Neural crest cell (in vitro differentiated cells): ENCODE measurements around the gene PRXL2B. TPM values are rescaled to one million over a fixed set of nuclear protein-coding genes. Genes with fewer than 3 reads are reported as not detected.
A peak's percentile ranks its signal among the peaks of the same experiment; 100 is the strongest.
"Not testable (repeated sequence)": the region's sequence is repeated elsewhere in the genome, so short reads cannot be mapped to it uniquely, and the experiment has no call there.

Experiments used
- DNase-seq: peaks from one replicate; pipeline ENCODE4 v3.0.0; 2021; ENCODE audit warnings: low read depth, mixed read lengths, low spot score
- H3K27ac Mint-ChIP-seq: one replicate; pipeline ENCODE4 v1.8.0; 2021; ENCODE audit warnings: mild to moderate bottlenecking, mixed read lengths; ENCODE audit not compliant: unreplicated experiment
- H3K27me3 Mint-ChIP-seq: 2 replicates; pipeline ENCODE4 v1.8.0; 2021; ENCODE audit warnings: low read depth, mild to moderate bottlenecking, mixed read lengths
- H3K36me3 Mint-ChIP-seq: 2 replicates; pipeline ENCODE4 v1.8.0; 2021; ENCODE audit warnings: low read depth, mild to moderate bottlenecking, mixed read lengths
- H3K4me1 Mint-ChIP-seq: 2 replicates; pipeline ENCODE4 v1.8.0; 2021; ENCODE audit warnings: mixed read lengths
- H3K4me3 Mint-ChIP-seq: one replicate; pipeline ENCODE4 v1.8.0; 2021; ENCODE audit warnings: mild to moderate bottlenecking, mixed read lengths
- H3K9me3 Mint-ChIP-seq: 2 replicates; pipeline ENCODE4 v1.8.0; 2021; ENCODE audit warnings: mixed read lengths
- CTCF ChIP-seq: fragments of 200-600 bp; sonication (generic); conservative IDR thresholded peaks from 2 replicates; pipeline ENCODE4 v1.5.0; 2021; ENCODE audit warnings: antibody characterized with exemption, mild to moderate bottlenecking
- total RNA-seq: library from RNA; stranded (reverse); gene quantifications from 2 replicates; pipeline ENCODE4 v1.2.1, GENCODE V29; 2021

Gene PRXL2B
- total RNA-seq, 1 donor from 2014 or later: 51.3 TPM

GRCh38 chr1:2571348-2571747 lies 15.2 kb upstream of the PRXL2B start:
- no peak for TF ChIP-seq CTCF

GRCh38 chr1:2573250-2573920 lies 13.2 kb upstream of the PRXL2B start:
- H3K4me3 Mint-ChIP-seq: no peak overlapping the region
- H3K36me3 Mint-ChIP-seq: no peaks in the 10 kb centered on the region
- no peak overlapping the region for H3K27ac Mint-ChIP-seq
- H3K4me1 Mint-ChIP-seq: no peaks in the 10 kb centered on the region
- H3K9me3 Mint-ChIP-seq: no peaks in the 10 kb centered on the region
- no peak for TF ChIP-seq CTCF
- no peak for DNase-seq
- peaks cover 2% of the 10 kb centered on the region for H3K27me3 Mint-ChIP-seq

More at GRCh38 chr1:2571348-2571747, 15.2 kb upstream of the PRXL2B start:
- no peaks in the 10 kb centered on the region for H3K4me1 Mint-ChIP-seq
- no peaks in the 10 kb centered on the region for H3K36me3 Mint-ChIP-seq
- DNase-seq: no peak
- H3K27me3 Mint-ChIP-seq: peaks cover 2% of the 10 kb centered on the region
- no peak overlapping the region for H3K4me3 Mint-ChIP-seq
- H3K27ac Mint-ChIP-seq: no peak overlapping the region
- no peaks in the 10 kb centered on the region for H3K9me3 Mint-ChIP-seq

- Mint-ChIP-seq H3K27ac (no peak overlapping the region), H3K4me1 (no peaks in the 10 kb centered on the region), H3K36me3 (no peaks in the 10 kb centered on the region), H3K9me3 (no peaks in the 10 kb centered on the region), H3K27me3 (peaks cover 2% of the 10 kb centered on the region), H3K4me3 (no peak overlapping the region)
- no peak for DNase-seq
- TF ChIP-seq CTCF: no peak
These were observed 12.2 kb upstream of the PRXL2B start for GRCh38 chr1:2574350-2574749.

- H3K4me3 Mint-ChIP-seq: no peak overlapping the region
- DNase-seq: no peak
- H3K9me3 Mint-ChIP-seq: no peaks in the 10 kb centered on the region
- no peaks in the 10 kb centered on the region for H3K36me3 Mint-ChIP-seq
- H3K27me3 Mint-ChIP-seq: peaks cover 2% of the 10 kb centered on the region
- no peak overlapping the region for H3K27ac Mint-ChIP-seq
- TF ChIP-seq CTCF: no peak
- H3K4me1 Mint-ChIP-seq: no peaks in the 10 kb centered on the region
These were observed 10.5 kb upstream of the PRXL2B start for GRCh38 chr1:2575801-2576663.

- not testable (repeated sequence) for H3K36me3 Mint-ChIP-seq, H3K27ac Mint-ChIP-seq, H3K4me1 Mint-ChIP-seq, DNase-seq, H3K9me3 Mint-ChIP-seq, H3K4me3 Mint-ChIP-seq
- peaks cover 10% of the 10 kb centered on the region for H3K27me3 Mint-ChIP-seq
These were observed 9.0 kb upstream of the PRXL2B start for GRCh38 chr1:2577565-2578075.

GRCh38 chr1:2578758-2579118 lies 7.8 kb upstream of the PRXL2B start:
- no peak for DNase-seq
- H3K27ac Mint-ChIP-seq: no peak overlapping the region

More at GRCh38 chr1:2578758-2579118, 7.8 kb upstream of the PRXL2B start:
- H3K36me3 Mint-ChIP-seq: no peaks in the 10 kb centered on the region
- H3K4me1 Mint-ChIP-seq: no peaks in the 10 kb centered on the region
- peak overlapping the region; percentile 20 for H3K4me3 Mint-ChIP-seq
- H3K9me3 Mint-ChIP-seq: no peaks in the 10 kb centered on the region
- H3K27me3 Mint-ChIP-seq: peaks cover 10% of the 10 kb centered on the region
- peak; percentile 1 for TF ChIP-seq CTCF
